HepG2 (cell line): ENCODE measurements around the gene AUTS2.

Source experiments
- FOXA1 ChIP-seq, 2 experiments: fragments of 450-650 bp in 1 of 2; sonication (generic) in 1 of 2; formaldehyde crosslinking in 1 of 2; IDR thresholded peaks; 2 replicates each; pipeline versions ENCODE4 v1.4.0 to v1.6.1; 2016 to 2020; ENCODE audit warnings: missing genetic modification reagents in 1 of 2
- SUZ12 ChIP-seq: fragments of 150-350 bp; IDR thresholded peaks from 2 replicates; pipeline ENCODE4 v1.6.1; 2014; ENCODE audit warnings: low read depth, low read length
- TF ChIP-seq, protein P1 (sequence below): sonication (generic); formaldehyde crosslinking; IDR thresholded peaks from 2 replicates; pipeline ENCODE4 v1.4.0; 2020; ENCODE audit warnings: missing genetic modification reagents
- TF ChIP-seq, protein P2 (sequence below): IDR thresholded peaks from 2 replicates; pipeline ENCODE4 v1.6.1; 2016; ENCODE audit warnings: missing biosample characterization, missing genetic modification reagents, low read depth

DNA sequence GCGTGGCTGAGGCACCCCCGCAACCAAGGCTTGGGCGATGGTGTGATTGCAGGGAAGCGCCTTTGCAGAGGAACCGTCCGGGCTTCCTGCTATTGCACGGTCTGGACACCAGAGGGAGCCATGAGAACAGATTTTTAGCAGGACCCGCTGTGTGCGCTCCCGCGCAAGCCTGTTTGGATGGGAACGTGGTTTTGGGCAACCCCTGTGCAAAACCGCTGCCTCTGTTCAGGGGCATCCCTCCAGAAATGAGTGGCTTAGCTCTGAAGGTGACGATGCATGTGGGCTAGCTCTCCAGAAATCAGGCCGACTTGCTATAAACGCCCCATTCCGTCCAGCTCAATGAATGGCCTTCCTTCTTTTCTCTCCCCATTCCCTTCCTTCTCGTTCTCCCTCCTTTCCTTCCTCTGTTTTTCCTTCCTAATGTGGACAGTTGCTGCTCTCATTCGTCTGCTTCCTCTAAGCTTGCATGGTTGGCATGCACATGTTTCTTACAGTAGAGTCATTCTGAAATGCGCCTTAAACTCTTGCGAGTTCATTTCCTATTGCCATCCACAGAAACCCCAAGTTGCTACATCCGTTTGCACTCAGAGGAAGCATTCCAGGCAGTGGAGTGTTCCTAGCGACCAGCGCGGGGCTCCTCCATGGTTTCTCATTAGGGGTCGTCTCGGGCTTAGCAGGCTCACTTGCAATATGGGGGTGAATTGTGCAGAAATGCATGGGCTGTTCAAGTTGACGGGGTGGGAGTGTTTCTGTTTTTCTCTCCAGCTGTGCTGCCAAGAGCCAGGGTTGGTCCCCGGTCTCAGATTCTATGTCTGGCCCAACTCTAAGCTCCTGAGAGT lies 1231.2 kb downstream of the AUTS2 start:
- TF ChIP-seq, protein P1, sequence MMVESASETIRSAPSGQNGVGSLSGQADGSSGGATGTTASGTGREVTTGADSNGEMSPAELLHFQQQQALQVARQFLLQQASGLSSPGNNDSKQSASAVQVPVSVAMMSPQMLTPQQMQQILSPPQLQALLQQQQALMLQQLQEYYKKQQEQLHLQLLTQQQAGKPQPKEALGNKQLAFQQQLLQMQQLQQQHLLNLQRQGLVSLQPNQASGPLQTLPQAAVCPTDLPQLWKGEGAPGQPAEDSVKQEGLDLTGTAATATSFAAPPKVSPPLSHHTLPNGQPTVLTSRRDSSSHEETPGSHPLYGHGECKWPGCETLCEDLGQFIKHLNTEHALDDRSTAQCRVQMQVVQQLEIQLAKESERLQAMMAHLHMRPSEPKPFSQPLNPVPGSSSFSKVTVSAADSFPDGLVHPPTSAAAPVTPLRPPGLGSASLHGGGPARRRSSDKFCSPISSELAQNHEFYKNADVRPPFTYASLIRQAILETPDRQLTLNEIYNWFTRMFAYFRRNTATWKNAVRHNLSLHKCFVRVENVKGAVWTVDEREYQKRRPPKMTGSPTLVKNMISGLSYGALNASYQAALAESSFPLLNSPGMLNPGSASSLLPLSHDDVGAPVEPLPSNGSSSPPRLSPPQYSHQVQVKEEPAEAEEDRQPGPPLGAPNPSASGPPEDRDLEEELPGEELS, result no peak
- TF ChIP-seq SUZ12, result no peak
- TF ChIP-seq, protein P2, sequence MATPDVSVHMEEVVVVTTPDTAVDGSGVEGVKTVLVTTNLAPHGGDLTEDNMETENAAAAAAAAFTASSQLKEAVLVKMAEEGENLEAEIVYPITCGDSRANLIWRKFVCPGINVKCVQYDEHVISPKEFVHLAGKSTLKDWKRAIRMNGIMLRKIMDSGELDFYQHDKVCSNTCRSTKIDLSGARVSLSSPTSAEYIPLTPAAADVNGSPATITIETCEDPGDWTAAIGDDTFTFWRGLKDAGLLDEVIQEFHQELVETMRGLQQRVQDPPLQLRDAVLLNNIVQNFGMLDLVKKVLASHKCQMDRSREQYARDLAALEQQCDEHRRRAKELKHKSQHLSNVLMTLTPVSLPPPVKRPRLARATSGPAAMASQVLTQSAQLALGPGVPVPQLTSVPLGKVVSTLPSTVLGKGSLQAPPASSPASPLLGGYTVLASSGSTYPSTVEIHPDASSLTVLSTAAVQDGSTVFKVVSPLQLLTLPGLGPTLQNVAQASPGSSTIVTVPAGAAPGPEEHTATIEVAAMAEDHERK (CRISPR knock-in tag), result no peak
- TF ChIP-seq FOXA1 (IDR thresholded peaks at IDR 0.05), result no peak
- no peak for TF ChIP-seq FOXA1 (CRISPR knock-in tag; IDR thresholded peaks at IDR 0.05)
